Measurements from ENCODE around the gene CDH23. TPM values are rescaled to one million over a fixed set of nuclear protein-coding genes. Genes with fewer than 3 reads are reported as not detected.

Gene CDH23
- total RNA-seq, 2 experiments from 2014 or later = 4.0 to 4.5 TPM

DNA sequence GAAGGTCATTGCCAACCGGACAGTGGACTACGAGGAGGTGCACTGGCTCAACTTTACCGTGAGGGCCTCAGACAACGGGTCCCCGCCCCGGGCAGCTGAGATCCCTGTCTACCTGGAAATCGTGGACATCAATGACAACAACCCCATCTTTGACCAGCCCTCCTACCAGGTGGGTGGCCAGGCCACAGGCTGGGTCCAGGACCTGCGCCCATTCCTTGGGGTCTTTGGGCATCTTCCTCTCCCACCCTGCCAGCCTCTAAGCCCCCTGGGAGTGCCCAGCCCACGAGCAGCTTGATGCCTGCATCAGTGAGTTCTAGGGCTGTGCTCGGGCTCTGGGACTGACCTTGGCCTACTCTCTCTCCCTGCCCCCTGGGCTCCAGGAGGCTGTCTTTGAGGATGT is 402.4 kb downstream of the CDH23 start:
- Mint-ChIP-seq H3K9me3 (no peaks in the 10 kb centered on the region), H3K27me3 (no peaks in the 10 kb centered on the region), H3K4me3 (no peak overlapping the region), H3K36me3 (ENCODE audit: low read depth) (no peaks in the 10 kb centered on the region), H3K4me1 (peaks cover 14% of the 10 kb centered on the region), H3K27ac (no peak overlapping the region)
- ChIA-PET POLR2A (no interaction called here), CTCF (no interaction called here)
- DNase-seq = no peak

DNA sequence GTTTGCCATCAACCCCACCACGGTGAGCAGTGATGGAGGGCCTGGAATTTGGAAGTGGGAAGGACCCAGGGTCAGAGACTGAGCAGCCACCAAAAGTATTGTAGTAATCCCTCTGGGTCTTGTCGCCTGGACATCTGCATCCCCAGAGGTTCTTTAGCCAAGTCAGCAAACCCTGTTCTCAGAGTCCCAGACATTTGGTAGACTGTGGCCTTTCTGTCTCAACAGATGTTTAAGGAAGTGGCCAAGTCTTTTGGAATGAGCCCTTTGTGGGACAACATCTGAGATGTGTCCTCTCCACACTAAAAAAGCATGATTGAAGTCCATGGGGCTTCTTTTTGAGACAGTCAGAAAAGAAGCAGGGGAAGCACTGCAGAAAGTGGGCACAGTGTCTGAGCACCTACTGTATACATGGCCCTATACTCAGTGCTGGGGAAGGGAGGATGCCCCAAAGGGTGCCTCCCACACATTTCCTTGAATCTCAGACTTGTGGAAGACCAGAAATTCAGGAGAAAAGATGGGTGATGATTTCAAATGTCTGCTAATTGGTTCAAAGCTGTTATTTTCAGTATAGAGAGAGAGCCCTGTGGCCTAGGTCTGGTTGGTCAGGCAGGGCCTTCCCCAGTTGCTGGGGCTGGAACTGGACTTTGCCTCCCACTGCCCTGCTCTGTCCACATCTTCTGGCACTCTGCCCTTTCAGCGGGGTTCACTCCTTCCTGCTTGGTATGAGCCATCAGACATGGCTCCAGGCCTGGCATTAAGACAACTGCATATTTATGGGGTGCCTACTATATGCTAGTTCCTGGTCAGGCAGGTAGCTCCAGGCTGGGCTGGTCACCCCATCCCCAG is 403.1 kb downstream of the CDH23 start:
- H3K4me3 Mint-ChIP-seq = no peak overlapping the region
- POLR2A ChIA-PET = no interaction called here
- no peaks in the 10 kb centered on the region for H3K36me3 Mint-ChIP-seq (ENCODE audit: low read depth)
- H3K27me3 Mint-ChIP-seq = no peaks in the 10 kb centered on the region
- no peaks in the 10 kb centered on the region for H3K9me3 Mint-ChIP-seq
- CTCF ChIA-PET = interaction anchor here (1.0 kb wide), 1 partner anchor 8 kb away, joined by 3 read pairs; no protein-coding TSS in a partner anchor
- H3K4me1 Mint-ChIP-seq = peaks cover 14% of the 10 kb centered on the region
- no peak overlapping the region for H3K27ac Mint-ChIP-seq
- no peak for DNase-seq

DNA sequence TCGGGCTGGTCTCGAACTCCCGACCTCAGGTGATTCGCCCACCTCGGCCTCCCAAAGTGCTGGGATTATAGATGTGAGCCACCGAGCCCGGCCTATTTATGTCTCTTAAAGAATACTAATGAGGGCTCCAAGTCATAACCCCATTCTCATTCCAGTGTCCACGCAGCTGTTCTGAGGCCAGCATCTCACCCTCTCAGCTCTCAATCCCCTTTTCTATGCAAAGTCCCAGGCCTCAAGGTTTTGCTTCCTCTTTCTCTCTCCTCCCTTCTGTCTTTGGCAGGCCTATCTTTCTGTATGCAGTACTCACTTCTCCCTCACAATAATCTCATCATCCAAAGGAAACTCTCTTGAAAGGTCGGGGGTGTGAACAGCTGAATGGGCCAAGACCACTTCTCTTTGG is 404.6 kb downstream of the CDH23 start:
- H3K36me3 Mint-ChIP-seq (ENCODE audit: low read depth) = no peaks in the 10 kb centered on the region
- POLR2A ChIA-PET = no interaction called here
- no peaks in the 10 kb centered on the region for H3K9me3 Mint-ChIP-seq
- no peaks in the 10 kb centered on the region for H3K27me3 Mint-ChIP-seq
- CTCF ChIA-PET = interaction anchor here (0.6 to 0.7 kb wide), 2 partner anchors 307 to 454 kb away, joined by 3 read pairs; no protein-coding TSS in a partner anchor
- DNase-seq = no peak
- H3K4me1 Mint-ChIP-seq = peaks cover 14% of the 10 kb centered on the region
- H3K4me3 Mint-ChIP-seq = no peak overlapping the region
- H3K27ac Mint-ChIP-seq = no peak overlapping the region

DNA sequence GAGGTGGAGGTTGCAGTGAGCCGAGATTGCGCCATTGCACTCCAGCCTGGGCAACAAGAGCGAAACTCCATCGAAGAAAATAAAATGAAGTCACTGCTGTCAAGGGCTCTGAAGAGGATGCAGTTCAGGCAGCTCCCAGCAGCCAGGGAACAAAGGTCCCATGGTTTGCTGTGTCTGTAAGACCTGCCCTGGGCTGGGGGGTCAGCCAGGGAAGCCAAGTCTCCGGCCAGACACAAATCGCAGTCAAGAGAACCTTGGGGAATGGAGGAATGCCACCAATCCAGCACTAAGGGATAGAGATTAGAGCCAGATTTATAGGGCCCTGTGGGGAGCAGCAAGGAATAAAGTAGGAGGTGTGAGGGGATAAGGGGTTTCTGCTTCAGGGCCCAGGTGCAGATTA is 405.5 kb downstream of the CDH23 start:
- H3K27me3 Mint-ChIP-seq = no peaks in the 10 kb centered on the region
- no peaks in the 10 kb centered on the region for H3K9me3 Mint-ChIP-seq
- ChIA-PET POLR2A (no interaction called here), CTCF (interaction anchor here (0.6 kb wide), 1 partner anchor 897 kb away, joined by 5 read pairs; no protein-coding TSS in a partner anchor)
- H3K36me3 Mint-ChIP-seq (ENCODE audit: low read depth) = no peaks in the 10 kb centered on the region
- peaks cover 7% of the 10 kb centered on the region for H3K4me1 Mint-ChIP-seq
- no peak for DNase-seq
- no peak overlapping the region for H3K4me3 Mint-ChIP-seq
- H3K27ac Mint-ChIP-seq = no peak overlapping the region

DNA sequence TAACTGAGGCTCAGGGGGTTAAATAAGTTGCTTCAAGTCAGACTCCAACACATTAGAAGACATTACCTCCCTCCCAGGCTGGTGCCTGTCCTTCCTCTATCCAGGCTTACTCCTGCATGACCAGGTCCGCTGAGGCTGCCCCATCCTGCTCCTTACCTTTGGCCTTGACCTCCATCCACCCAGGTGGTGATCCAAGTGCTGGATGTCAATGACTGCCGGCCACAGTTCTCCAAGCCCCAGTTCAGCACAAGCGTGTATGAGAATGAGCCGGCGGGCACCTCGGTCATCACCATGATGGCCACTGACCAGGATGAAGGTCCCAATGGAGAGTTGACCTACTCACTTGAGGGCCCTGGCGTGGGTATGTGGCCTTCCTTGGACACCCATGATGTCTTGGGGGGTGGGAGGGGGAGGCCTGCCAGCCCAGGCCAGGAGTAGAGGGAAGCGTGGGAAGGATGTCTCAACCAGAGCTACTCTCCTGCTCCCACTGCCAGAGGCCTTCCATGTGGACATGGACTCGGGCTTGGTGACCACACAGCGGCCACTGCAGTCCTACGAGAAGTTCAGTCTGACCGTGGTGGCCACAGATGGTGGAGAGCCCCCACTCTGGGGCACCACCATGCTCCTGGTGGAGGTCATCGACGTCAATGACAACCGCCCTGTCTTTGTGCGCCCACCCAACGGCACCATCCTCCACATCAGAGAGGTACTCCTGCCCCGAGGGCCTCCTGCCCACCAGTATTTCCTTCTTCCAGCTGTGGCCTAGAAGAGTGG is 406.2 kb downstream of the CDH23 start:
- ChIA-PET CTCF (no interaction called here), POLR2A (no interaction called here)
- Mint-ChIP-seq H3K27me3 (no peaks in the 10 kb centered on the region), H3K4me1 (peaks cover under 1% of the 10 kb centered on the region), H3K36me3 (ENCODE audit: low read depth) (no peaks in the 10 kb centered on the region), H3K4me3 (no peak overlapping the region), H3K27ac (no peak overlapping the region), H3K9me3 (no peaks in the 10 kb centered on the region)
- DNase-seq = no peak

DNA sequence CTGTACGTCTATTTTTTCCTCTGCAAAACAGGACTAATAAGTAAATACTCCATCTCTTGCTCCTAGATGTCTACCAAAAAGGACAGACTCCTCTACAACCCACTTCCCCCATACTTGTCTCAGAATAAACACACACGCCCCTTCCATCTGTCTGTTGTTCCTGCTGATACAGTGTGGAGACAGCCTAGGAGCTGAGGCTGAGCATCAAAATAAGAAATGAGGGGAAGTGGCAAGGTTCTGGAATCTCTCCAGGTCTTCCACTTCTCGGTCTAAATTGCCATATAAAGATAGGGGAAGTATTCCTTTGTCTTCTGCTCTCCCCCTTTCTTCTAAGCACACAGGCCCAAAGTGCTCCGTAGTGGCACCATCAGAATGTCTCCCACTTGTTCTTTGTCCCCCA is 407.4 kb downstream of the CDH23 start:
- no peaks in the 10 kb centered on the region for H3K36me3 Mint-ChIP-seq (ENCODE audit: low read depth)
- ChIA-PET CTCF (interaction anchor here (0.7 kb wide), 1 partner anchor 1062 kb away, joined by 3 read pairs; no protein-coding TSS in a partner anchor), POLR2A (no interaction called here)
- no peak overlapping the region for H3K27ac Mint-ChIP-seq
- no peak for DNase-seq
- H3K4me1 Mint-ChIP-seq = no peaks in the 10 kb centered on the region
- no peaks in the 10 kb centered on the region for H3K9me3 Mint-ChIP-seq
- no peak overlapping the region for H3K4me3 Mint-ChIP-seq
- no peaks in the 10 kb centered on the region for H3K27me3 Mint-ChIP-seq

DNA sequence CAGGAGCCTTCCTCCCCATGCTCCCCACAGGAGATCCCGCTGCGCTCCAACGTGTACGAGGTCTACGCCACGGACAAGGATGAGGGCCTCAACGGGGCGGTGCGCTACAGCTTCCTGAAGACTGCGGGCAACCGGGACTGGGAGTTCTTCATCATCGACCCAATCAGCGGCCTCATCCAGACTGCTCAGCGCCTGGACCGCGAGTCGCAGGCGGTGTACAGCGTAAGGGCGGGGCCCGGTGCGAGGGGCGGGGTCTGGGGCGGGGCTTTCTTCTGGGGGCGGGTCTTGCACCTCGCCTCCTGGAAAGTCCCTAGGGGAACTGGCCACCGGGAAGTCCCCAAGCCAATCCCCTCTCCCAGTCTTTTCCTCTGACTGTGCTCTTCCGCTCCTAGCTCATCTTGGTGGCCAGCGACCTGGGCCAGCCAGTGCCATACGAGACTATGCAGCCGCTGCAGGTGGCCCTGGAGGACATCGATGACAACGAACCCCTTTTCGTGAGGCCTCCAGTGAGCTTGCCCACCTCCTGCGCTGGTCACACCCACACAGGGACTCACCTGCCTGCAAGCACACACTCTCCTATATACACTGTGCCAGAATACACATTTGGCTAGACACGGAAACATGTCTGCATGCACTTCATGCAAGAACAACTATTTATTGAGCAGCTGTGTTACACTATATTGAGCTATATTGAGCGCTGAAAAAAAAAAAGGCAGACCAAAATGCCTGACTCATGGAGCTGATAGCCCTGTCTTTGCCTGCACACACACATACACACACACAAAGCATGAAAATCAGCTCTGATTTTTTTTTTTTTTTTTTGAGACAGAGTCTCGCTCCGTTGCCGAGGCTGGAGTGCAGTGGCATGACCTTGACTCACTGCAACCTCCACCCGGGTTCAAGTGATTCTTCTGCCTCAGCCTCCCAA is 409.3 kb downstream of the CDH23 start:
- Mint-ChIP-seq H3K9me3 (no peaks in the 10 kb centered on the region), H3K4me1 (no peaks in the 10 kb centered on the region), H3K4me3 (no peak overlapping the region), H3K27ac (no peak overlapping the region), H3K36me3 (ENCODE audit: low read depth) (no peaks in the 10 kb centered on the region), H3K27me3 (no peaks in the 10 kb centered on the region)
- ChIA-PET CTCF (interaction anchor here (0.6 to 1.0 kb wide), 4 partner anchors 32 to 487 kb away, joined by 3 to 5 read pairs (median 4); partner anchors contain the start of gene VSIR), POLR2A (no interaction called here)
- DNase-seq = no peak

DNA sequence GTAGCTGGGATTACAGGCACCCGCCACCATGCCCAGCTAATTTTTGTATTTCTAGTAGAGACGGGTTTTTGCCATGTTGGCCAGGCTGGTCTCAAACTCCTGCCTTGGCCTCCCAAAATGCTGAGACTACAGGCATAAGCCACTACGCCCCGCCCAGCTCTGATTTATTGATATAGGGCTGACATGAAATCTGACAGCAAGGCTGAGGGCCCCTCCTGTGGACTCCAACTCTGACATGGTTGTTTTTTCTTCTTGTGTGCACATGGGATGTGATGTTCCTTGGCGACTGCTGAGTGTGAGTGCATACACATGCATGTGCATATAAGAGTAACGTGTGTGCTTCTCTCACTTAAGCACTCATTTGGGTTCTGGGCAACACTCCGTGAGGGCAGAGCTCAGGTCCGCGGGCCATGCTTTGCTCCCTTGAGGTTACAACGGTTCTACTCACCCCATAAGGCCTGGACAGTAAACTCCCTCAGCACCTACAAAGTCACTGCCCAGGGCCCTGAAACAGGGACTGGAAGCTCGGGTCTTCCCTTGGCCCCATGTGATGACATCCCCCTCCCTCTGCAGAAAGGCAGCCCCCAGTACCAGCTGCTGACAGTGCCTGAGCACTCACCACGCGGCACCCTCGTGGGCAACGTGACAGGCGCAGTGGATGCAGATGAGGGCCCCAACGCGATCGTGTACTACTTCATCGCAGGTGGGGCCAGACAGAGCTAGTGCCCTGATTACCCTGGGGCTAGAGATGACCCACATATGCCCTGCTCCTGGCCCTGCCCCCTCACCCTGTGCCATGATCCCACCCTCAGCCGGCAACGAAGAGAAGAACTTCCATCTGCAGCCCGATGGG is 410.2 kb downstream of the CDH23 start:
- ChIA-PET CTCF (interaction anchor here (0.6 to 1.0 kb wide), 2 partner anchors 33 to 185 kb away, joined by 3 to 5 read pairs; partner anchors contain the start of gene VSIR), POLR2A (no interaction called here)
- Mint-ChIP-seq H3K27me3 (no peaks in the 10 kb centered on the region), H3K36me3 (ENCODE audit: low read depth) (no peaks in the 10 kb centered on the region), H3K27ac (no peak overlapping the region), H3K4me1 (no peaks in the 10 kb centered on the region), H3K4me3 (no peak overlapping the region), H3K9me3 (no peaks in the 10 kb centered on the region)
- DNase-seq = no peak

DNA sequence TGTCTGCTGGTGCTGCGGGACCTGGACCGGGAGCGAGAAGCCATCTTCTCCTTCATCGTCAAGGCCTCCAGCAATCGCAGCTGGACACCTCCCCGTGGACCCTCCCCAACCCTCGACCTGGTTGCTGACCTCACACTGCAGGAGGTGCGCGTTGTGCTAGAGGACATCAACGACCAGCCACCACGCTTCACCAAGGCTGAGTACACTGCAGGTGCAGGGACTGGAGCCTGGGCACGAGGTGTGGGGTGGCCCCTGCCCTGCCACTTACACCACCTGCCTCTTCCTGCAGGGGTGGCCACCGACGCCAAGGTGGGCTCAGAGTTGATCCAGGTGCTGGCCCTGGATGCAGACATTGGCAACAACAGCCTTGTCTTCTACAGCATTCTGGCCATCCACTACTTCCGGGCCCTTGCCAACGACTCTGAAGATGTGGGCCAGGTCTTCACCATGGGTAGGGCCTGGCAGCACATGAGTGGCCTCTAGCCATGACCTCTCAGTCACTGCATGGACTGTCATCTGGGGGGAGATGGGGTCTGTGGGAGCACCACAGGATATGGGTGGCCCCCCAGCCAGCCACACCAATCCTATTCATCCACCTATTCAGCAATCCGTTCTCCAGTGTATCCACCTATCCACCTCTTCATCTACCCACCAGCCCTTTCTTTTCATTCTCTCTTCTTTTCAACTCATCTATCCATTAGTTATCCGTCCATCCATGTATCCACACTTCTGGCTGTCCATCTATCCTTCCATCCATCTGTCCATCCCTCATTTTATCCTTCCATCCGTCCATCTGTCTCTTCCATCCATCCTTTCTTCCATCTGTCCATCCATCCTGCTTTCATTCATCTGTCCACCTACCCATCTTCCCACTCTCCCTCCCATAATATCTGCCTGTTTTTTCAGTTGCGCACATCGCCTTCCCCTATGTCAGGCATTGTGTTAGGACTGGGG is 411.1 kb downstream of the CDH23 start:
- no peaks in the 10 kb centered on the region for H3K9me3 Mint-ChIP-seq
- no peaks in the 10 kb centered on the region for H3K36me3 Mint-ChIP-seq (ENCODE audit: low read depth)
- ChIA-PET POLR2A (no interaction called here), CTCF (no interaction called here)
- H3K27me3 Mint-ChIP-seq = no peaks in the 10 kb centered on the region
- H3K4me1 Mint-ChIP-seq = peaks cover 2% of the 10 kb centered on the region
- DNase-seq = no peak
- H3K4me3 Mint-ChIP-seq = no peak overlapping the region
- no peak overlapping the region for H3K27ac Mint-ChIP-seq

DNA sequence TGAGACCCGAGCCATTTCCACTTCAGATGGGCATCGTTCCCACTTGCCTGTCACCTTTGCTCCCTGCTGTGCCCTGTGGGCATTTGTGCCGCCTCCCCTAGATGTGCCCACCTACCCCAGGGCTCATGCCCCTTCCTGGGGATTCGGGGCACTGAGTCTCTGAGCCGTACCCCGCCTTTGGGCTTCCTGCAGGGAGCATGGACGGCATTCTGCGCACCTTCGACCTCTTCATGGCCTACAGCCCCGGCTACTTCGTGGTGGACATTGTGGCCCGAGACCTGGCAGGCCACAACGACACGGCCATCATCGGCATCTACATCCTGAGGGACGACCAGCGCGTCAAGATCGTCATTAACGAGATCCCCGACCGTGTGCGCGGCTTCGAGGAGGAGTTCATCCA is 412.9 kb downstream of the CDH23 start:
- H3K4me1 Mint-ChIP-seq = peaks cover 2% of the 10 kb centered on the region
- CTCF ChIA-PET = no interaction called here
- H3K36me3 Mint-ChIP-seq (ENCODE audit: low read depth) = no peaks in the 10 kb centered on the region
- no peak overlapping the region for H3K27ac Mint-ChIP-seq
- H3K27me3 Mint-ChIP-seq = no peaks in the 10 kb centered on the region
- no peak overlapping the region for H3K4me3 Mint-ChIP-seq
- POLR2A ChIA-PET = no interaction called here
- H3K9me3 Mint-ChIP-seq = no peaks in the 10 kb centered on the region
- no peak for DNase-seq

DNA sequence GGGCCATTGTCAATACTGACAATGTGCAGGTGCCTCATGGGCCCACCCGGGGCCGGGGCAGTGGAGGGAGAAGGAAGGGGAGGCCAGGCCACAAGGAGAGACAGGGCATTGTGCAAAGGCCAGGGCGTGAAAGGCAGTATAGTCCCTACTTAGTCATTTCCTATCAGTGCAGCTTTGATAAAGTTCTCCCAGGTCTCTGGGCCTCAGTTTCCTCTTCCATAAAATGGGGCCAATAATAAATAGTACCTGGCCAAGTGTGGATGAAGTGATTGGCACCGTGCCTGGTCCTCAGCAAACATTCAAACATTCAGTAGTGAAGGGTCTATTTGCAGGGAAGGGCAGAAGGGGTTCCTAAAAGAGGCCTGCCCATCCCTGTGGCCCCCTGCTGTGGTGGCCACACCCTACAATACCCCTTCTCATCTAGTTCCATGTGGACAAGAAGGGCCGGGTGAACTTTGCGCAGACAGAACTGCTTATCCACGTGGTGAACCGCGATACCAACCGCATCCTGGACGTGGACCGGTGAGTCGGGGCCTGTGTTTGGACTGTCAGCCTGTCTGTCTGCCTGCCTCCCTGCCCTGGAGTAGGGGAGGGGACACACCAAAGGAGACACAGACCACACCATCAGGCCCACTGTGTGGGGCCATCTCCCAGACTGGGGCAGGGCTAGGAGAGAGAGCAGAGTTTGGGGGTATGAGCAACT is 413.5 kb downstream of the CDH23 start:
- no peaks in the 10 kb centered on the region for H3K27me3 Mint-ChIP-seq
- H3K4me3 Mint-ChIP-seq = no peak overlapping the region
- peak overlapping the region; percentile 13 for H3K27ac Mint-ChIP-seq
- POLR2A ChIA-PET = no interaction called here
- DNase-seq = no peak
- peaks cover 2% of the 10 kb centered on the region for H3K4me1 Mint-ChIP-seq
- CTCF ChIA-PET = interaction anchor here (2.2 kb wide), 1 partner anchor 10 kb away, joined by 5 read pairs; no protein-coding TSS in a partner anchor
- H3K36me3 Mint-ChIP-seq (ENCODE audit: low read depth) = no peaks in the 10 kb centered on the region
- no peaks in the 10 kb centered on the region for H3K9me3 Mint-ChIP-seq

Measured in activated CD4-positive, alpha-beta T cell treated with anti-CD3 and anti-CD28 coated beads, Interleukin-2, amount 10 ng/mL, durations not matched to agents 7 days and 5 days (primary cell).